Ascending aorta (tissue), 2 donors: Measurements from ENCODE around the gene CELF1. TPM values are rescaled to one million over a fixed set of nuclear protein-coding genes. Genes with fewer than 3 reads are reported as not detected.

ENCODE experiments used
- DNase-seq, 2 donors: peaks; one replicate each; pipeline ENCODE4 v3.0.0-alpha.2; 2019; ENCODE audit warnings: low spot score in 2 of 2
- H3K27ac ChIP-seq, 2 donors: fragments of 200-600 bp; sonication (generic); one replicate each; pipeline ENCODE4 v1.5.1; 2016 to 2017; ENCODE audit warnings: mild to moderate bottlenecking in 1 of 2
- H3K27me3 ChIP-seq: fragments of 200-600 bp; sonication (generic); one replicate; pipeline ENCODE4 v1.5.1; 2017
- H3K36me3 ChIP-seq, 2 donors: fragments of 200-600 bp; sonication (generic); one replicate each; pipeline ENCODE4 v1.5.1; 2016
- H3K4me1 ChIP-seq, 2 donors: fragments of 200-600 bp; sonication (generic); one replicate each; pipeline ENCODE4 v1.5.1; 2016 to 2017; ENCODE audit warnings: mild to moderate bottlenecking in 1 of 2
- H3K4me3 ChIP-seq, 2 donors: fragments of 200-600 bp; sonication (generic); one replicate each; pipeline ENCODE4 v1.5.1; 2016 to 2017; ENCODE audit warnings: mild to moderate bottlenecking in 1 of 2
- H3K9me3 ChIP-seq, 2 donors: fragments of 200-600 bp; sonication (generic); one replicate each; pipeline ENCODE4 v1.5.1; 2016
- CTCF ChIP-seq, 3 experiments: fragments of 200-600 bp in 2 of 3; fragments of 450-650 bp in 1 of 3; sonication (generic) in 2 of 3; IDR thresholded peaks; one replicate each; pipeline ENCODE4 v1.5.1; 2016 to 2019; ENCODE audit warnings: antibody characterized with exemption in 3 of 3, mild to moderate bottlenecking in 1 of 3, moderate library complexity in 1 of 3
- intact Hi-C: fragments of 100-400 bp; cut with DNase I; formaldehyde crosslinking; loops from one replicate; pipeline ENCODE4 v1.15.1; 2023
- total RNA-seq: library from RNA; depleted of rRNA; stranded (reverse); fragments of >200 nt; gene quantifications from one replicate; pipeline ENCODE4 v1.1.0, GENCODE V29; 2016

The CELF1 gene
- total RNA-seq, 1 donor from 2014 or later = 68.9 TPM

- Histone ChIP-seq H3K27ac (peak overlapping the region; percentile 85 to 91), H3K9me3 (no peaks in the 10 kb centered on the region), H3K36me3 (peaks cover 64 to 79% of the 10 kb centered on the region in 2 donors), H3K4me3 (peak overlapping the region in 1 of 2 donors; percentile 12), H3K4me1 (peaks cover 11 to 31% of the 10 kb centered on the region in 2 donors), H3K27me3 (no peaks in the 10 kb centered on the region)
- TF ChIP-seq CTCF (IDR thresholded peaks at IDR 0.05) = no peak
- peak; percentile 60 to 95 for DNase-seq
- intact Hi-C loops = loop anchor here (1.0 to 10.0 kb wide), 3 partner anchors 10 to 1571 kb away; partner anchors contain the start of genes CRY2, LRP4 and PSMC3
Measured at GRCh38 chr11:47415949-47416472, 136.9 kb downstream of the CELF1 start.

Other genes with a start within 250 kb of the CELF1 start
- gene MYBPC3, start 200.4 kb downstream of the CELF1 start, total RNA-seq = not detected
- gene SPI1, start 174.6 kb downstream of the CELF1 start, total RNA-seq = 98.2 TPM
- 246 TPM for gene SLC39A13, start 144.5 kb downstream of the CELF1 start, total RNA-seq
- 34.8 TPM for gene PSMC3, start 126.7 kb downstream of the CELF1 start, total RNA-seq
- gene RAPSN, start 104.0 kb downstream of the CELF1 start, total RNA-seq = not detected
- gene PTPMT1, start 12.5 kb upstream of the CELF1 start, total RNA-seq = 215 TPM
- gene KBTBD4, start 25.8 kb upstream of the CELF1 start, total RNA-seq = 14.8 TPM
- gene NDUFS3, start 25.9 kb upstream of the CELF1 start, total RNA-seq = 19.9 TPM
- gene FAM180B, start 33.5 kb upstream of the CELF1 start, total RNA-seq = not detected
- not detected for gene C1QTNF4, start 41.3 kb upstream of the CELF1 start, total RNA-seq
- 55.9 TPM for gene MTCH2, start 89.4 kb upstream of the CELF1 start, total RNA-seq
- not detected for gene AGBL2, start 162.2 kb upstream of the CELF1 start, total RNA-seq
- gene FNBP4, start 214.2 kb upstream of the CELF1 start, total RNA-seq = 61.4 TPM